ENCODE data around the gene NUF2.

NUF2 gene

DNA sequence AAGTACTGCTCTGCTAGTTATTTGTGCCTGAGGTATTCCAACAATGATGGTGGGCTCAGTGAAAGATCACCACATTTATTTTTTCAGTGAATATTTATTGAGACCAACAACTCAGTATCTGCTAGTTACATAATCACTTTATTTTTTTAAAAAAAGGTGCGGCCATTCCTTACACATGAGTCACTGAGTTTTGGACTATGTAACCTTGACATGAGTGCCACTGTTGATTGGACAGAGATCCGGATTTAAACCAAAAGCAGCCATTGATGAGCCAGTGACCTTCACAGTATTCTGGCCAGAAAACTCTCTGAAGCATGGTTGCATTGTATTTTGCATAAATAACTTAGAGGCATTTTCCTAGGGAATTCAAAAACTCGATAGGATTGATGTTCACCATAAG, 79.5 kb downstream of the NUF2 start:
- no peak for DNase-seq (ENCODE audit: low read depth in 2 of 2)

Data from stimulated activated CD8-positive, alpha-beta memory T cell treated with anti-CD3 and anti-CD28 coated beads, Interleukin-15, amount 100 ng/mL, for 4 hours (primary cell).